NCI-H187 (cell line): Measurements from ENCODE around the gene MYL9.

Source experiments
- DNase-seq, 2 experiments: peaks; one replicate each; lab custom pipeline; 2025; lab: John Stamatoyannopoulos, UW

Gene MYL9

DNA sequence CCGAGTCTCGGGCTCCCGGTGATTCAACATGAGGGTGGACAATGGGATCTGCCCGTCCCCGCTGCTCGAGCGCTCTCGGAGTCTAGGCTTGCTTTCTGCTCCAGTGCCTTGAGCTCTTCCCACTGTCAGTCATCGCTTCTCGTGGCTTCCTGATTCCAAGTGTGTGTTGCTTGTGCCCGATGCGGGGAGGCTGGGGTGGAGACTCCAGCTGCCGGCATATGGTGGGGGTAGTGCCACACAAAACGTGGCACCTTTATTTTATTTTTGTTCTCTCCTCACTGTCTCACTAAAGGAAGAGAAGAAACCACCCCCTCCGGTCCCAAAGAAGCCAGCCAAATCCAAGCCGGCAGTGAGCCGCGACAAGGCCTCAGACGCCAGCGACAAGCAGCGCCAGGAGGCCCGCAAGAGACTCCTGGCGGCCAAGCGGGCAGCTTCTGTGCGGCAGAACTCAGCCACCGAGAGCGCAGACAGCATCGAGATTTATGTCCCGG, 14.8 kb upstream of the MYL9 start:
- no peak for DNase-seq

DNA sequence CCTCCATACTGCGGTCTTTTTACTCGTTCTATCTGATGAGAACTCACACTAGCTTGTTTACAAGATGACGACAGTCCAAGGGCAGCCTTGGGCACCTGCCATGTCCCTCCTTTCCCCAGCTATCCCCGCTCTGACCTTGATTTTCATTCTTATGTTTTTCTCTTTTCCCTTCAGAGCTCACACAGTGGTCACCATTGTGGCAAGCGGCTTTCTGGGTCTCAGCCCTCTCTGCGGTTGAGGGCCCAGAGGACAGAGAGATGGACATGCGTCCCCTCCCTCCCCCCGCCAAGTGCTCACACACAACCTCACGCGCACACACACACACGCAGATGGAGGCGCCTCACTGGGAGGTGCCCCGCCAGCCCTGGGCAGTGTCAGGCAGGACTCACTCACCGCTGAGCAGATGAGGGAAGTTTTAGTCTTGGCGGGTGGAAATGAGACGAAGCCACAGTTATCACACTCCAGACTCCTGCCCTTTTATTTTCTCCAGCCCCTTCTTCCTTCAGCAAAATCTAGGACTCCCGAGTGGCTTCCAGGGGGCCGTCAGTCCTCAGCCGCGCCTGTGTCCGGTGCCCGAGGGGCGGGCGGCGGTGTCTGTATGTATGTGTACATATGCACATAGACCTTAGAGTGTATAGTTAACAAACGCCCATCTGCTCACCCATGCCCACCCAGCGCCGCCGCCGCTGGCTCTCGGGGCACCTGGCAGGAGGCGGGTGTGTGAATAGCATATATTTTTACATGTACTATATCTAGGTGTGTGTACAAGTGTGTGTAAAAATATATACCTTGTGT, 13.8 kb upstream of the MYL9 start:
- DNase-seq = no peak

DNA sequence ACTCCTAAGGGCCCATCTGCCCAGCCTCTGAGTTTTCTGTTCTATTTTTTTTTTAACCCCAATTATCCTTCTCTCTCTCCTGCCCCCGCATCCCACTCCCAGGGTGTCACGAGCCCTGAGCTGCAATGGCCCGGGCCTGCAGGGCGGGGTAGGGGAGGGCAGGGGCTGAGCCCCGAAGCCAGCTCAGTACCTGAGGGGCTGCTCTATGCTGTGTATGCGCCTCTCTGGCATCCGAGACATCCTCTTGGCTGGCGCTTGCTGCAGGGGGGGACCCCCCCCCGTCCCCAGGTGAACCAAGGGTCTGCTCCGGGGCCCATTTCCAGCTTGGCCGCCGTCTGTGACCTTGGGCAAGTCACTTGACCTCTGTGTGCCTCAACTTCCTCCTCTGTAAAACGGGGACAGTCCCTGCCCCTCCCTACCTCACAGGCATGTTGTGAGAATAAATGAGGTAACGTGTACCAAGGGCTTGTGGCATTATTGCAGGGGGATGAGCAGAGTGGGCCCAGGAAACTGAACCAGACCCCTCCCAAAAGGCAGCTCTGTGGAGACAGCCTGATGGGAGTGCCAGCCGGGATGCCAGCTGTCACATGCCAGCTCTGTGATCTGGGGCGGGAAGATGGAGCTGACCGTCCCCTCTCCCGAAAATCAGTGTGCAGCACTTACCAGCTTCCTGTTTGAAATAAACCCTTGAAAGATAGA, 13.0 kb upstream of the MYL9 start:
- DNase-seq = no peak

DNA sequence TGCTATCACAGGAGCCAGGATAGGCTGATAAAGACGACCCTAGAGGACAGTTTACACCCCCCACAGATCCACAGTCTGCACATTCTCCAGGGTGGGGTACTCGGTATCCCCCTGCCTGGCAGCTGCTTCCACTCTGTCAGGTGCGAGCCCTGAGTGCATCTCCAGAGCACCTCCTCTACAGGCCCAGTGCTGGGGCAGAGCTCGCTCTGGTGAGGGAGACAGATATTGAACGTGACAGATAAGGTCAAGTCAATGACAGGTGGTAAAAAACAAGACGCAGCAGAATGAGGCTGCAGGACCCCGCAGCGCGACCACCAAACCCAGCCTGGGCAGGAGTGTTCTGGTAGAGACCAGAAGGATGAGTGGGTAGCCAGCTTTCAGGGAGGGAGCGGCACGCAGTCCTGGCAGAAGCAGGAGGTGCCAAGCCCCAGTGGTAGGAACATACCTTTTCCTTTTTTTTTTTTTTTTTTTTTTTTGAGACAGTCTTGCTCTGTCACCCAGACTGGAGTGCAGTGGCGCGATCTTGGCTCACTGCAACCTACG, 12.4 kb upstream of the MYL9 start:
- DNase-seq = no peak

DNA sequence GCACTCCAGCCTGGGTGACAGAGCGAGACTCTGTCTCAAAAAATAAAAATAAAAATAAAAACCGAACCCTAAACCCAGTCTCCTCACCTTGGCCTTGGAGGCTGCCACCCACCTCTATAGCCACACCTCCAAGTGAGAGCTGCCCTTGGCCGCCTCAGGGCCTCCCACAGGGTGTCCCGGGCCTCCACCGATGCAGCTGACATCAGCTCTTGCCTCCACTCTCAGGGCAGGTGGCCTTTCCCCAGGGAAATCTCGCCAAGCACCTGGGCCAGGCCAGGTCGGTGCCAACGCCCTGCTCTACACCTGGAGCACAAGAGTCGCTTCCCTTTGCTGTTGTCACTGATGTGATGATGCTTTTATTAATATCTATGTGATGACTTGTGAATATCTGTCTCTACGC, 8.9 kb upstream of the MYL9 start:
- no peak for DNase-seq

DNA sequence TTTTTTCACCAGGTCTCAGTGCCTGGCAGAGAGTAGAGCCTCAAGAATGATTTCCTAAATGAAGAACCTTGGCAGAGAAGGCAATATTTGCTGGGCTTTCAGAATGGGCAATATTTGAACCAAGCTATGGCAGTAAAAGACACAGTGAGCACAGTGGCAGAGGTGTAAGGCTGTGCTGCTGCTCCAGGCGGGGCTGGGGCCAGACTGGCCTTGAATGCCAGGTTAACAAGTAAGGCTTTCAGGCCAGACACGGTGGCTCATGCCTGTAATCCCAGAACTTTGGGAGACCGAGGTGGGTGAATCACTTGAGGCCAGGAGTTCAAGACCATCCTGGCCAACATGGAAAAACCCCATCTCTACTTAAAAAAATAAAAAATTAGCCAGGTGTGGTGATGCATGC, 8.5 kb upstream of the MYL9 start:
- no peak for DNase-seq

DNA sequence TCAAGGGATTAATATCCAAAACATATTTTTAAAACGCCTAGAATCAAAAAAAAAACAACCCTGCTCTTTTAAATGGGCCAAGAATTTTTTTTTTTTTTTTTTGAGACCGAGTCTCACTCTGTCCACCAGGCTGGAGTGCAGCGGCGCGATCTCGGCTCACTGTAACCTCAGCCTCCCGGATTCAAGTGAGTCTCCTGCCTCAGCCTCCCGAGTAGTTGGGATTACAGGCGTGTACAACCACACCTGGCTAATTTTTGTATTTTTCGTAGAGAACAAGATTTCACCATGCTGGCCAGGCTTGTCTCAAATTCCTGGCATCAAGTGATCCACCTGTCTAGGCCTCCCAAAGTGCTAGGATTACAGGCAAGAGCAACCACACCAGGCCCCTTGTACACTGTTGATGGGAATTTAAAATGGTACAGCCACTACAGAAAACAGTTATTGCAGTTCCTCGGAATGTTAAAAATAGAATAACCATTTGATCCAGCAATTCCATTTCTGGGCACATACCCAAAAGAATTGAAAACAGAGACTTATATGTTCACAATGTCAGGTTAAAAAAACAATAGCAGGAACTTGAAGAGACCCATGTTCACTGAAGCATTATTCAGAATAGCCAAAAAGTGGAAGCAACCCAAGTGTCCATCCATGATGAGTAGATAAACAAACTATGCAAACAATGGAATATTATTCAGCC, 3.1 kb upstream of the MYL9 start:
- DNase-seq = no peak

DNA sequence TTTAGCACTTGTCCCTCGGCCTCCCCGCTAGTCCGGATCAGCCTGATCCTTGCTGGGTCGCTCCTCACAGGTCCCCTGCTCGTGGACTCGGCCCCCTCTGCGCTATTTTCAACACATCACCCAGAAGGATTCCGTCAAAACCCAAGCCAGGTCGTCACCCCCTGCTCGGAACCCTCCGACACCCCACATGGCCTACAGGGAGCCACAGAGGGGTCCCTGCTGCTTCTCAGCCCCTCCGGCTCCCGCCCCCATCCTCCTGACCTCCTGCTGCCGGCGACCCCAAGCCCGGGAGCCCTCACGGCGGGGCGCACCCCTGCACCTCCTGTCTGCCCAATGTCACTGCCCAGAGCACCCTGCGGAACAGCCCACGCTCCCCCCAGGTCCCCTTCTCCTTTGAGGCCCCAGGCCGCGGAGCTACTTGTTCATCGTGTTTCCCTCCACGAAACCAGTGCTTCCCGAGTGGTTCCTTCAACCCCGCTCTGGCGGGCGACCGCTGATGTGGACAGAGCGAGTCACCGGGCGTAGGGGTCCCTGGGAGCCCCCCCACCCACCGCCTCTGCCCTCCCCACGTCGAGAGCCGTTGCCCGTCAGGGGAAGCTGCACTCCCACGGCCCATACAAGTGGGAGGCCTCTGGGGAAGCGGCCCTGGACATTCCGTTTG, 638 bp upstream of the MYL9 start:
- no peak for DNase-seq

DNA sequence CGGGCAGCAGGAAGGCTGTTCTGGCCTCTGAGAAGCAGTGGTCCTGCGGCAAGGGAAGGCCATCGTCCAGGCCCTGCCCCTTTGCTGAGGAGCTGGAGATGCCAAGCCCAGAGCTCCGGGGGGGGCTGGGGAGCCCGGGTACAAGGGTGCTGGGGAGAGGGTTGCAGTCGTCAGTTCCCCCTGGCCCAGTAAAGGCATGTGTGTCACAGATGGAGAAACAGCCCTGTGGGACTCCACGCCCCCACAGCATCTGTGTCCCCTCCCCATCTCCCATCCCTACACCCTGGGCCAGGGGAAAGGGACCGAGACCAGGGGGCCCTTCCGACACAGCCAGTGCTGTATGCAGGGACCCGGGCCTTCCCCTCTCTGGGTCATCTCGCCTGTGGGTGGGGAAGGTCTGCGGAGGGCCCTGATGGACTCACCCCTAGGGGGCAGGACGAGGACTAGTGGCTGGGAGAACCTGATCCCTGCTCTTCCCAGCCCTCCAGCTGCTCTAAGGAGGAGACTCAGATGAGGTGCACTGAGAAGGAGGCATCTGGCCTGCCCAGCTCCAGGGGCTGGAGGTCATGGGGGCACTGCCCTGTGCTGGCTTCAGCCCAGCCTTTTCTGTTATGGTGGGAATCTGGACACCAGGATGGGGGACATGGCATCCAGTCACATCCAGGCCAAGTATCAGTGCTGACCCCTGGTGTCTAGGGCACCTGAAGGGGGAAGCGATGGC, 609 bp downstream of the MYL9 start:
- no peak for DNase-seq

DNA sequence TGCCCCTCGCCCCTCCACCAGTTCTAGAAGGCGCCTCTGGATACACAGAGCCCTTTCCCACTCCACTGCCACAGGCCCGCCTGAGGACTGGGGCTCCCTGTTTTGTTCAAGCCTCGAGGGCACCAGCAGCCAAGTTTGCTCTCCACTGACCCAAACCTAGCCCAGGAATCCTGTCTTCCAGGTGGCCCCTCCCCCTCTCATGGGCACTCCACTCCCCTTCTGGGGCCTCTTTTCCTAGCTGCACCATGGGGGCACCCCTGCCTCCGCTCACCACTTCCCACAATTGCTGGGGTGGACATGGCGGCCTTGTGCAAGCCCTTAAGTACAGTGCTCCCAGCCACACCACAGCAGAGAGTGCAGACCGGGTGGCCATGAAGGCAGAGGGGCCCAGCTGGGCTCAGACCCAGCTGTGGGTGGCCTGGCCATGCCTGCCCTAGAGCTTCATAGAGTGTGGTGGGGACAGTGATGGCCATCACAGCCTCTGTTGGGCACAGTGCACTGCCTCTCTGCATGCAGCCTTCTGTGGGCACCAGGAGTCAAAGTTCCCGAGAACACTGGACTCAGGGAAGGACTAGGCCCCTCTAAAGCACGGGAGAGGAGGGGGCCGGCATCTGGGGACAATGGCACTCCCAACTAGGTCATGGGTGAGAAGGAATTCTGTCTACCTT, 1.3 kb downstream of the MYL9 start:
- DNase-seq = no peak

DNA sequence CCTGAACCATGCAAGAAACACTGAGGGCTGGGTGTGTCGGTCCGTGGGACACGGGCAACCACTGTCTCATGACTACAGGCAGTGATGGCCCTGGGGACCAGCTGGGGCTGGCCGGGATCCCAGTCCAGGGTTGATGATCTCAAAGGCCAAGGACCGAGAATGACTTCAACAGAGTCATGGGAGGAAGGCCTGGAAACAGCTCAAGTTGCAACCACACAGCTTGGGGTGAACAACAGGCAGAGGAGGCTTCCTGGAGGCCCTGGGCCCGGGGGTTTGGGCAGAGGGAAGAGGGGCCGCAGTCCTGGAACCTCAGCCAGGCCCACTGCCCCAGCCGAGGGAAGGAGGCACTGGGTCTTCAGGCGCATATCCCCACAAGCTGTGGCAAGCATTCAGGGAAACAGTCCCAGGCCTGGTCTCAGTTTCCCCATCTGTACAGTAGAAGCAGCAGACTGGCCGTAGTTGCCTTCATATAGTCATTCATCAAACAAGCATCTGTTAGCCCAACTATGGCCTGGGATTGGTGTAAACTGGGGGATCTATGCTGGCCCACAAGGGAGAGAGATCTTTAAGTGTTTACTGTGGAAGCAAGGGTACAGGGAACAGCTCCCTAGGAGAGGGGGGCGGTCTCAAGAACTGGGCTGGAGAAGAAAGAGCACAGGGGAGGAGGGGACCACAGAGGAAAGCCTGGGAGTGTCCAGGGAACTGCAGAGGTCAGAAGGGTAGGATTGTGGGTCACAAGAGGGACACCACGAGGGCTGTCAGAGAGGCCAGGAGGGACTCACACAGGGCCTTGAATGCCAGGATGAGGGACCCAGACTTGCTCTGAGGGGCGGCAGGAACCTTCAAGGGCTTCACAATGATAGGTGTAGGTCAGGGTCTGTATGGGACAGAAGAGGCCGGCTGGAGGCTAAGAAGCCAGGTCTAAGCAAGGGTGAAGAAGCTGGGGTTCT, 2.1 kb downstream of the MYL9 start:
- DNase-seq = no peak

DNA sequence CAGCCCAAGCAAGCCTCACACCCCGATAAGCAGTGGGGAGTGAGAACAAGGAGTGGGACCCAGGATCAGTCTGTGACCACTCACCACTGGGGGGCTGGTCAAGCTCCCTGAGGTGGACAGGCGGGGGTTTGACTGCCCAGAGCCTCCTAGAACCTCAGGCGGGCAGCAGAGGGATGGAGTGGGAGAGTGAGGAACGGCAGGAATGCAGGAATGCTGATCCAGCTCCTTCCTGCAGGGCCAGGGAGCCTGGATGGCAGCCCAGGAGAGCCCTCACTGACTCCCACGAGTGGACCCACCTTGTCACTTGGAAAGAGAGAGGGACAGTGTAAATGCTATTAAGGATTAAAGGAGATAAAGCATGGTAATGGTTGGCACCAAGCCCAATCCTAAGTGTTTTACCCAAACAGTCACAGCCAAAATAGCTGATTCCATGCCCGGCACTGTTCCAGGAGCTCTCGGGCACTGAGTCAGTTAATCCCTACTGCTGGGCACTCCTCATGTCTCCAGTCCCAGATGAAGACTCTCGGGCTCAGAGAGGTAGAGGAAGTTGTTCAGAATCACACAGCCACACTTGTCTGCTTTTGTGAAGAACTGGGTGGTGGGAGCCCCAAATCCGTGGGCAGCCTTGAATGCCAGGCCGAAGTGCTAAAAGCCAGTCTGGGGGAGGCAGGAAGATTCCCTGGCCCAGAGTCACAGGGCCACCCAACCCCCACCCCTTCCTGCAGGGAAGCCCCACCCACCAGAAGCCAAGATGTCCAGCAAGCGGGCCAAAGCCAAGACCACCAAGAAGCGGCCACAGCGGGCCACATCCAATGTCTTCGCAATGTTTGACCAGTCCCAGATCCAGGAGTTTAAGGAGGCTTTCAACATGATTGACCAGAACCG, 3.1 kb downstream of the MYL9 start:
- no peak for DNase-seq

DNA sequence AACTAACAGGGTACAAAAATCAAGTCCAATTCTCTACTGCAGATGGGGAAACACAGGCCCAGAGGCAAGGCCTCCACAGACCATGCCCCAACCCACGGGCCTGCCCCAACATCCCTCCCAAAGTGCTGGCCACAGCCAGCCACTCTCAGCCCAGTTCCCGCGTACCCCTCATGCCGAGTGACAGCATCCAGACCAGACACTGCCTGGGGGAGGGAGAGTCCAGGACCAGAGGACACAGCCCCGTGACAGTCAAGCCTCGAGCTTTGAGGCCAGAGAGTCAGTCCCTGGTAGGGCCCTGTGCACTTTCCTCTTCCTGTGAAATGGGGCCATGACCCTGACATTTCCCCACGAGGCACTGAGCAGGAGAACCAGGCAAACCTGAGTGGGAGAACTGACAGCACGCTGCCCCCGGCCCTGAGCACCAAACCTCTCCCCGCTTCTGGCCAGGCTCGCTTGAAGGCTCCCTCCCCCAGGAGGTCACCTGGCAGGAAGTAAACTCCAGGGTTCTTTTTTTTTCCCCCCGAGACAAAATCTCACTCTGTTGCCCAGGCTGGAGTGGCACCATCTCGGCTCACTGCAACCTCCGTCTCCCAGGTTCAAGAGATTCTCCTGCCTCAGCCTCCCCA, 4.9 kb downstream of the MYL9 start:
- DNase-seq = no peak

DNA sequence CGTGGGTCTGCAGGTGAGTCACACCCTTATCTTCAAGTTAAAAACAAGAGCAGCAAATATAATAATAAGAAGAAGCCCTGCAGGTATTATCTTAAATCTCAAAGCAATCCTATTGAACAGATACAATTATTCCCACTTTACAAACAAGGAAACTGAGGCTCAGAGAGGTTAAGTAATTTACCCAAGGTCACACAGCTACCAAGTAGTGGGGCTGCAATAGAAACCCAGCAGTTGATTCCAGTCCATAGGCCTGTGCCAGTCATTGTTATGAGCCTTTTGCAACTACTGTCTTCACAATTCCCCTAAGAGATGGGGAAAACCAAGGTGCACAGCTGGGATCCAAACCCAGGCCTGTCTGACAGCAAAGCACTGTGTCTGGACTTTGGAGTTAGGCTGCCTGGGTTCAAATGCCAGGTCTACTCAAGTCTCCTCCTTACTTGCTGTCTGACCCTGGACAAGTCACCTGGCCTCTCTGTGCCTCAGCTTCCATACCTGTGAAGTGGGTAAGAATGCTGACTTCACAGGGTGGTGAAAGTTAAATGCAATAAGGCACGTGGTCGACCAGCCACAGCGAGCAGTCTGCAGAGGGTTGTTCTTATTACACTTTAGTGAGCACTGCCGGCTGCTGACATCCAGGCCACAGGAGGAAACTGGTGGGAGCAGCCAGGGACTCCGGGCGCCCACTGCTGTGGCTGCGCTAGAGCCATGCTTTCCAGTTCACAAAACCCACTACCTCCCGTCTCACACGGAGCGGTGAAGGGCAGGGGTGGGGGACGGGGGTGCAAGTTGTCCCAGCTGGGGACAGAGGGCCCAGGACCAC, 6.1 kb downstream of the MYL9 start:
- DNase-seq = no peak

DNA sequence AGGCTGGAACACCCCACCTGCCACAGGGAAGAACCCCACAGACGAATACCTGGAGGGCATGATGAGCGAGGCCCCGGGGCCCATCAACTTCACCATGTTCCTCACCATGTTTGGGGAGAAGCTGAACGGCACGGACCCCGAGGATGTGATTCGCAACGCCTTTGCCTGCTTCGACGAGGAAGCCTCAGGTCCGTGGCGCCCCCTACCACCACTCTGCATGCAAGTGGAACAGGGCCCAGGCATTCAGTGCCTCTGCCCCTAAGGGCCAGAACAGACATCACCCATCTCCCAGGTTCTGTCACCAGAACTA, 6.6 kb downstream of the MYL9 start:
- DNase-seq = no peak

DNA sequence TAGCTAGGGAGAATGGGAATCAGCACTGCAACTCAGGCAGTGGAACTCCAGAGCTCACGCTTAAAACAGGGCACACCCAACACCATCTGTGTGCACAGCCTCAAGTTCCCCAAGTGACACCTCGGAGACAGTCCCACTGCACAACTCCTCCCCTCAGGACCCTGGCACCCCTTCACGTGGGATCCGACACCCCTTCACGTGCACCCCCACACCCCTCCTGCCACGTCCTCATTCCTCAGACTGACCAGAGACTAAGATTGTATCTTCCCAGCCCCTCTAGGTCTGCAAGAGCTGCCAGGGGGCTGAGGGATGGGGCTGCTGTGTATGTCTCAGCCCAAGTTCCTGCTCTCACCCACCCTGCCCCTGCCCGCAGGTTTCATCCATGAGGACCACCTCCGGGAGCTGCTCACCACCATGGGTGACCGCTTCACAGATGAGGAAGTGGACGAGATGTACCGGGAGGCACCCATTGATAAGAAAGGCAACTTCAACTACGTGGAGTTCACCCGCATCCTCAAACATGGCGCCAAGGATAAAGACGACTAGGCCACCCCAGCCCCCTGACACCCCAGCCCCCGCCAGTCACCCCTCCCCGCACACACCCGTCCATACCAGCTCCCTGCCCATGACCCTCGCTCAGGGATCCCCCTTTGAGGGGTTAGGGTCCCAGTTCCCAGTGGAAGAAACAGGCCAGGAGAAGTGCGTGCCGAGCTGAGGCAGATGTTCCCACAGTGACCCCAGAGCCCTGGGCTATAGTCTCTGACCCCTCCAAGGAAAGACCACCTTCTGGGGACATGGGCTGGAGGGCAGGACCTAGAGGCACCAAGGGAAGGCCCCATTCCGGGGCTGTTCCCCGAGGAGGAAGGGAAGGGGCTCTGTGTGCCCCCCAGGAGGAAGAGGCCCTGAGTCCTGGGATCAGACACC, 7.6 kb downstream of the MYL9 start:
- DNase-seq = no peak

DNA sequence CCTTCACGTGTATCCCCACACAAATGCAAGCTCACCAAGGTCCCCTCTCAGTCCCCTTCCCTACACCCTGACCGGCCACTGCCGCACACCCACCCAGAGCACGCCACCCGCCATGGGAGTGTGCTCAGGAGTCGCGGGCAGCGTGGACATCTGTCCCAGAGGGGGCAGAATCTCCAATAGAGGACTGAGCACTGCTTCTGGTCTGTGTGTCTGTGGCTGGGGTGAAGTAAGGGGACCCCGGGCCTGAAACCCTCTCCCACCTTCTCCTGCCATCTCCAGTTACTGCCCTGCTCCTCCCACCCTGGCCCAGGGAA, 8.3 kb downstream of the MYL9 start:
- DNase-seq = no peak
